Erythroblast (primary cell): Measurements from ENCODE around the gene LAMA4.

Experiments used
- GATA1 ChIP-seq: IDR thresholded peaks from 2 replicates; pipeline ENCODE4 v1.6.1; 2011; ENCODE audit warnings: low read depth, mild to moderate bottlenecking, control low read depth, low read length, moderate library complexity
- POLR2A ChIP-seq: IDR thresholded peaks from 2 replicates; pipeline ENCODE4 v1.6.1; 2011; ENCODE audit warnings: mild to moderate bottlenecking, low read length

DNA sequence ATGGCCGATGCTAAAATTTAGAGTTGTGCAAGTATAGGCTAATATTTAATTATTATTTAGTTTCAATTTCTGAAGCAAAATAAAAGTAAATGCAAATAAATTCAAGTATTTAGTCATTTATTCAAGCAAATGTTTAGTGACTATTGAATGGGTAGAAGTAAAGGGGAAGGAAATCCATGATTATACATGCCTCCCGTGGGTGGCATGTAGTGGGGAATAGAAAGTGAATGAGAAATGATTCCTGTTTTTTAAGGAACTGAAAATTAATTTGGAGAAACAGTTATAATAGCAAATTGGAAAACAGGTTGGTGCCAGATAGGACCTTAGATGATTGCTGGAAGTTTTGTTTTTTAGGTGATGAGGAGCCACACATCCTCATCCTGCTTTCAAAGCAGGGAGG lies 131.6 kb downstream of the LAMA4 start:
- TF ChIP-seq POLR2A (no peak), GATA1 (no peak)
